ENCODE results near the gene FAM131B.

DNA sequence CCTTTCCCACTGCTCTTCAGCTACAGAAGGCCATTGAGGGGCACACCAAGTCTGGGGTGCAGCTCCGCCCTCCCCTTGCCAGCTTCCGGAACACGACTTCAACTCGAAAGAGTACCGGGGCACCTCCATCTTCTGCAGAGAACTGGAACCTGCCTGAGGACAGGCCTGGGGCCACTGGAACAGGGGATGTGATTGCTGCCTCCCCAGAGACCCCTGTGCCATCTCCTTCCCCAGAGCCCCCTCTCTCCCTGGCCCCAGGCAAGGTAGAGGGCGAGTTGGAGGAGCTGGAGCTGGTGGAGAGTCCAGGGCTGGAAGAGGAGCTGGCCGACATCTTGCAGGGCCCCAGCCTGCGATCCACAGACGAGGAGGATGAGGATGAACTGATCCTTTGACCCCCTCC lies 10.9 kb downstream of the FAM131B start:
- TF ChIP-seq, protein P1, sequence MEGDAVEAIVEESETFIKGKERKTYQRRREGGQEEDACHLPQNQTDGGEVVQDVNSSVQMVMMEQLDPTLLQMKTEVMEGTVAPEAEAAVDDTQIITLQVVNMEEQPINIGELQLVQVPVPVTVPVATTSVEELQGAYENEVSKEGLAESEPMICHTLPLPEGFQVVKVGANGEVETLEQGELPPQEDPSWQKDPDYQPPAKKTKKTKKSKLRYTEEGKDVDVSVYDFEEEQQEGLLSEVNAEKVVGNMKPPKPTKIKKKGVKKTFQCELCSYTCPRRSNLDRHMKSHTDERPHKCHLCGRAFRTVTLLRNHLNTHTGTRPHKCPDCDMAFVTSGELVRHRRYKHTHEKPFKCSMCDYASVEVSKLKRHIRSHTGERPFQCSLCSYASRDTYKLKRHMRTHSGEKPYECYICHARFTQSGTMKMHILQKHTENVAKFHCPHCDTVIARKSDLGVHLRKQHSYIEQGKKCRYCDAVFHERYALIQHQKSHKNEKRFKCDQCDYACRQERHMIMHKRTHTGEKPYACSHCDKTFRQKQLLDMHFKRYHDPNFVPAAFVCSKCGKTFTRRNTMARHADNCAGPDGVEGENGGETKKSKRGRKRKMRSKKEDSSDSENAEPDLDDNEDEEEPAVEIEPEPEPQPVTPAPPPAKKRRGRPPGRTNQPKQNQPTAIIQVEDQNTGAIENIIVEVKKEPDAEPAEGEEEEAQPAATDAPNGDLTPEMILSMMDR (IDR thresholded peaks at IDR 0.05): no peak
- TF ChIP-seq ZFX (IDR thresholded peaks at IDR 0.05; ENCODE audit: borderline replicate concordance): no peak
